ENCODE data around the gene PDGFRB.

DNA sequence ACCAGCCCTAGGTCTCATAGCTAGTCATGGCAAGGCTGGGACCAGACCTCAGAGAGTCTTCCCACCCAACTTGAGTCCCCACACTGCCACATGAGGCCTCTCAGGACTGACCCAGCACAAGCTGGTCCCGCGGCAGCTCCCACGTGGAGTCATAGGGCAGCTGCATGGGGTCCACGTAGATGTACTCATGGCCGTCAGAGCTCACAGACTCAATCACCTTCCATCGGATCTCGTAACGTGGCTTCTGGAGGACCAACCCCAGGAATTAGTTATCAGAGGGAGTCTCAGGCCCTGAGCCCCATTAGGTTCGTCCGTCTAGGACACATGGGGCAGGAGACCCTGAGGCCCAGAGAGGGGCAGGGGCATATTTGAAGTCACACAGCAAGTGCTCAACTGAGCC lies 30.3 kb downstream of the PDGFRB start:
- TF ChIP-seq, protein P1, sequence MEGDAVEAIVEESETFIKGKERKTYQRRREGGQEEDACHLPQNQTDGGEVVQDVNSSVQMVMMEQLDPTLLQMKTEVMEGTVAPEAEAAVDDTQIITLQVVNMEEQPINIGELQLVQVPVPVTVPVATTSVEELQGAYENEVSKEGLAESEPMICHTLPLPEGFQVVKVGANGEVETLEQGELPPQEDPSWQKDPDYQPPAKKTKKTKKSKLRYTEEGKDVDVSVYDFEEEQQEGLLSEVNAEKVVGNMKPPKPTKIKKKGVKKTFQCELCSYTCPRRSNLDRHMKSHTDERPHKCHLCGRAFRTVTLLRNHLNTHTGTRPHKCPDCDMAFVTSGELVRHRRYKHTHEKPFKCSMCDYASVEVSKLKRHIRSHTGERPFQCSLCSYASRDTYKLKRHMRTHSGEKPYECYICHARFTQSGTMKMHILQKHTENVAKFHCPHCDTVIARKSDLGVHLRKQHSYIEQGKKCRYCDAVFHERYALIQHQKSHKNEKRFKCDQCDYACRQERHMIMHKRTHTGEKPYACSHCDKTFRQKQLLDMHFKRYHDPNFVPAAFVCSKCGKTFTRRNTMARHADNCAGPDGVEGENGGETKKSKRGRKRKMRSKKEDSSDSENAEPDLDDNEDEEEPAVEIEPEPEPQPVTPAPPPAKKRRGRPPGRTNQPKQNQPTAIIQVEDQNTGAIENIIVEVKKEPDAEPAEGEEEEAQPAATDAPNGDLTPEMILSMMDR (IDR thresholded peaks at IDR 0.05; ENCODE audit: insufficient read depth, low read length): no peak
- TF ChIP-seq GABPA (IDR thresholded peaks at IDR 0.05; ENCODE audit: low read depth) (no peak), SPI1 (IDR thresholded peaks at IDR 0.05; ENCODE audit: borderline replicate concordance, low read depth) (no peak)
- TF ChIP-seq, protein P2, sequence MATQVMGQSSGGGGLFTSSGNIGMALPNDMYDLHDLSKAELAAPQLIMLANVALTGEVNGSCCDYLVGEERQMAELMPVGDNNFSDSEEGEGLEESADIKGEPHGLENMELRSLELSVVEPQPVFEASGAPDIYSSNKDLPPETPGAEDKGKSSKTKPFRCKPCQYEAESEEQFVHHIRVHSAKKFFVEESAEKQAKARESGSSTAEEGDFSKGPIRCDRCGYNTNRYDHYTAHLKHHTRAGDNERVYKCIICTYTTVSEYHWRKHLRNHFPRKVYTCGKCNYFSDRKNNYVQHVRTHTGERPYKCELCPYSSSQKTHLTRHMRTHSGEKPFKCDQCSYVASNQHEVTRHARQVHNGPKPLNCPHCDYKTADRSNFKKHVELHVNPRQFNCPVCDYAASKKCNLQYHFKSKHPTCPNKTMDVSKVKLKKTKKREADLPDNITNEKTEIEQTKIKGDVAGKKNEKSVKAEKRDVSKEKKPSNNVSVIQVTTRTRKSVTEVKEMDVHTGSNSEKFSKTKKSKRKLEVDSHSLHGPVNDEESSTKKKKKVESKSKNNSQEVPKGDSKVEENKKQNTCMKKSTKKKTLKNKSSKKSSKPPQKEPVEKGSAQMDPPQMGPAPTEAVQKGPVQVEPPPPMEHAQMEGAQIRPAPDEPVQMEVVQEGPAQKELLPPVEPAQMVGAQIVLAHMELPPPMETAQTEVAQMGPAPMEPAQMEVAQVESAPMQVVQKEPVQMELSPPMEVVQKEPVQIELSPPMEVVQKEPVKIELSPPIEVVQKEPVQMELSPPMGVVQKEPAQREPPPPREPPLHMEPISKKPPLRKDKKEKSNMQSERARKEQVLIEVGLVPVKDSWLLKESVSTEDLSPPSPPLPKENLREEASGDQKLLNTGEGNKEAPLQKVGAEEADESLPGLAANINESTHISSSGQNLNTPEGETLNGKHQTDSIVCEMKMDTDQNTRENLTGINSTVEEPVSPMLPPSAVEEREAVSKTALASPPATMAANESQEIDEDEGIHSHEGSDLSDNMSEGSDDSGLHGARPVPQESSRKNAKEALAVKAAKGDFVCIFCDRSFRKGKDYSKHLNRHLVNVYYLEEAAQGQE (IDR thresholded peaks at IDR 0.05; ENCODE audit: insufficient replicate concordance, low read depth): no peak

Measured in HL-60 (cell line).